DOHH2 (cell line): ENCODE data around the gene SCN3B.

Source experiments
- H3F3A ChIP-seq: fragments of 200-600 bp; sonication (generic), shearing (Covaris generic); 2 replicates; pipeline ENCODE4 v1.6.0; 2016; ENCODE audit warnings: antibody characterized with exemption, mild to moderate bottlenecking; ENCODE audit not compliant: control insufficient read depth, insufficient read depth
- H3K27ac ChIP-seq: fragments of 200-600 bp; sonication (generic); 2 replicates; pipeline ENCODE4 v1.5.1; 2014; ENCODE audit warnings: low read depth, mild to moderate bottlenecking, low read length, moderate library complexity
- H3K27me3 ChIP-seq: fragments of 200-600 bp; sonication (generic); 2 replicates; pipeline ENCODE4 v1.6.1; 2014; ENCODE audit warnings: mild to moderate bottlenecking, low read length, mixed read lengths; ENCODE audit not compliant: control insufficient read depth
- H3K36me3 ChIP-seq: fragments of 200-600 bp; sonication (generic); 2 replicates; pipeline ENCODE4 v1.6.1; 2014; ENCODE audit warnings: mild to moderate bottlenecking, low read length, moderate library complexity, mixed read lengths; ENCODE audit not compliant: control insufficient read depth
- H3K4me1 ChIP-seq: fragments of 200-600 bp; sonication (generic); 2 replicates; pipeline ENCODE4 v1.6.1; 2014; ENCODE audit warnings: mild to moderate bottlenecking, low read length, mixed read lengths; ENCODE audit not compliant: control insufficient read depth
- H3K4me2 ChIP-seq: fragments of 200-600 bp; sonication (generic); 2 replicates; pipeline ENCODE4 v1.6.0; 2014; ENCODE audit warnings: mild to moderate bottlenecking, low read length, moderate library complexity
- H3K4me3 ChIP-seq: fragments of 200-600 bp; sonication (generic); 2 replicates; pipeline ENCODE4 v1.5.1; 2014; ENCODE audit warnings: mild to moderate bottlenecking, low read length, mixed read lengths
- H3K79me2 ChIP-seq: fragments of 200-600 bp; sonication (generic); 2 replicates; pipeline ENCODE4 v1.6.1; 2014; ENCODE audit warnings: mild to moderate bottlenecking, low read length, mixed read lengths; ENCODE audit not compliant: control insufficient read depth
- H3K9me2 ChIP-seq: fragments of 200-600 bp; sonication (generic); replicated peaks from 2 replicates; pipeline ENCODE4 v1.6.1; 2014; ENCODE audit warnings: mild to moderate bottlenecking, low read length, mixed read lengths; ENCODE audit not compliant: control insufficient read depth
- H3K9me3 ChIP-seq: fragments of 200-600 bp; sonication (generic); 2 replicates; pipeline ENCODE4 v1.6.1; 2014; ENCODE audit warnings: antibody characterized with exemption, low read length, mixed read lengths; ENCODE audit not compliant: control insufficient read depth, insufficient read depth
- H4K20me1 ChIP-seq: fragments of 200-600 bp; sonication (generic); 2 replicates; pipeline ENCODE4 v1.6.0; 2014; ENCODE audit warnings: low read depth, mild to moderate bottlenecking, antibody characterized with exemption, low read length, moderate library complexity; ENCODE audit not compliant: control insufficient read depth, insufficient read depth
- CTCF ChIP-seq: fragments of 200-600 bp; sonication (generic); IDR thresholded peaks from one replicate; pipeline ENCODE4 v1.5.1; 2014; ENCODE audit warnings: antibody characterized with exemption, mild to moderate bottlenecking, low read depth, low read length; ENCODE audit not compliant: poor library complexity, severe bottlenecking
- EZH2phosphoT487 ChIP-seq: fragments of 200-600 bp; sonication (generic); IDR thresholded peaks from 2 replicates; pipeline ENCODE4 v1.6.1; 2017; ENCODE audit warnings: borderline replicate concordance, mild to moderate bottlenecking, antibody characterized with exemption, low read length, moderate library complexity, mixed read lengths

SCN3B gene

GRCh38 chr11:123650901-123651300 lies 3.5 kb downstream of the SCN3B start:
- no peaks in the 10 kb centered on the region for H3K9me3 ChIP-seq
- H3F3A ChIP-seq, result no peaks in the 10 kb centered on the region
- TF ChIP-seq EZH2phosphoT487 (no peak), CTCF (no peak)
- H3K4me2 ChIP-seq, result no peak overlapping the region
- peaks cover 9% of the 10 kb centered on the region for H3K4me1 ChIP-seq
- no peaks in the 10 kb centered on the region for H3K9me2 ChIP-seq
- H3K27me3 ChIP-seq, result peaks cover 6% of the 10 kb centered on the region; the same call in 1 of the 2 replicates
- no peak overlapping the region for H3K4me3 ChIP-seq
- H3K79me2 ChIP-seq, result no peaks in the 10 kb centered on the region
- H3K36me3 ChIP-seq, result no peaks in the 10 kb centered on the region
- no peaks in the 10 kb centered on the region for H4K20me1 ChIP-seq
- H3K27ac ChIP-seq, result no peak overlapping the region

- H3K36me3 ChIP-seq, result no peaks in the 10 kb centered on the region
- no peaks in the 10 kb centered on the region for H3K9me2 ChIP-seq
- 0 out of 2 replicates have a peak overlapping the region, but pooled peaks have one; percentile 13 for H3K4me2 ChIP-seq
- H3K9me3 ChIP-seq, result no peaks in the 10 kb centered on the region
- no peak for TF ChIP-seq CTCF
- TF ChIP-seq EZH2phosphoT487, result no peak
- H3K27ac ChIP-seq, result no peak overlapping the region
- H3K79me2 ChIP-seq, result no peaks in the 10 kb centered on the region
- H3K4me3 ChIP-seq, result no peak overlapping the region
- no peaks in the 10 kb centered on the region for H4K20me1 ChIP-seq
- no peaks in the 10 kb centered on the region for H3F3A ChIP-seq
- peaks cover 26% of the 10 kb centered on the region for H3K4me1 ChIP-seq
- peaks cover 4% of the 10 kb centered on the region; the same call in 1 of the 2 replicates for H3K27me3 ChIP-seq
Measured at GRCh38 chr11:123645286-123645975, 9.0 kb downstream of the SCN3B start.

DNA sequence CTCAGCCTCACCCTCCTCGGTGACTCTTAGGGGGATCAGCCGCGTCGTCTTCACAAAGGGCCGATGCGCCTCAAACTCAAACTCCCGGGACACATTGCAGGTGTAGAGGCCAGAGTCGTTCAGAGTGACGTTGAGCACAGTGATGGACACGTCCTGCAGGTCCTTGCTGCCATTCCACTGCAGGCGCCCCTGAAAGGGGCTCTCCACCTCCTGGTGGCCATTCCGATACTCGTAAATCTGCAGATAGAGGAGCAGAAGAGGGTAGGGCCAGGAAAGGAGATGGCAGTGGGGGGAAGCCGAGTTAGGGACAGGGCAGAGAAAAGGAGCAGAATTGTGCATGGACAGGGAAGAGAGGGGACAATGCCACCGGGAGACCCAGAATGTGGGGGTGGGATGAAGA lies 12.0 kb downstream of the SCN3B start:
- Histone ChIP-seq H3F3A (no peaks in the 10 kb centered on the region), H3K79me2 (no peaks in the 10 kb centered on the region), H3K4me1 (peaks cover 17% of the 10 kb centered on the region), H3K27ac (no peak overlapping the region), H3K9me3 (no peaks in the 10 kb centered on the region), H3K27me3 (peaks cover 8% of the 10 kb centered on the region), H3K36me3 (no peaks in the 10 kb centered on the region), H3K9me2 (no peaks in the 10 kb centered on the region), H3K4me2 (no peak overlapping the region), H4K20me1 (no peaks in the 10 kb centered on the region), H3K4me3 (no peak overlapping the region)
- TF ChIP-seq CTCF, result no peak
- no peak for TF ChIP-seq EZH2phosphoT487
